HepG2 (cell line): ENCODE results near the gene TMEM63B. TPM values are rescaled to one million over a fixed set of nuclear protein-coding genes. Genes with fewer than 3 reads are reported as not detected.

Experiments
- CEBPG ChIP-seq: IDR thresholded peaks from 2 replicates; pipeline ENCODE4 v1.6.1; 2016
- ETV6 ChIP-seq: sonication (generic); formaldehyde crosslinking; conservative IDR thresholded peaks from 2 replicates; pipeline ENCODE4 v1.4.0; 2020; ENCODE audit warnings: missing genetic modification reagents
- IRF2 ChIP-seq: IDR thresholded peaks from 2 replicates; pipeline ENCODE4 v1.6.1; 2018; ENCODE audit warnings: missing genetic modification reagents, missing compliant biosample characterization
- NR3C1 ChIP-seq: sonication (generic); formaldehyde crosslinking; IDR thresholded peaks from 2 replicates; pipeline ENCODE4 v1.4.0; 2020; ENCODE audit warnings: missing genetic modification reagents
- ZBTB7B ChIP-seq: sonication (generic); formaldehyde crosslinking; IDR thresholded peaks from 2 replicates; pipeline ENCODE4 v1.4.0; 2020; ENCODE audit warnings: missing genetic modification reagents
- ZNF772 ChIP-seq: sonication (generic); formaldehyde crosslinking; IDR thresholded peaks from 2 replicates; pipeline ENCODE4 v1.5.0; 2020; ENCODE audit warnings: mild to moderate bottlenecking, missing genetic modification reagents
- ZNF879 ChIP-seq: sonication (generic); formaldehyde crosslinking; IDR thresholded peaks from 2 replicates; pipeline ENCODE4 v1.8.1; 2023; ENCODE audit warnings: missing genetic modification reagents
- polyA plus RNA-seq, 8 experiments: library from polyadenylated mRNA; depleted of rRNA in 3 of 8; stranded (reverse) in 7 of 8; unstranded in 1 of 8; fragments of >200 nt; fragmentation: Illumina TruSeq in 4 of 8; extraction: Trizol in 4 of 8; gene quantifications; 2 replicates each; pipeline versions ENCODE4 v1.2.1 to v1.2.3, GENCODE V29; 2011 to 2016; ENCODE audit warnings: low read depth in 4 of 8, missing spikeins in 1 of 8, mixed read lengths in 1 of 8; ENCODE audit not compliant: insufficient read depth in 1 of 8
- total RNA-seq, 5 experiments: library from RNA; depleted of rRNA; stranded (reverse); fragments of >200 nt; fragmentation: Illumina TruSeq; extraction: Trizol; gene quantifications; 2 replicates each; pipeline ENCODE4 v1.2.3, GENCODE V29; 2016; ENCODE audit warnings: low read depth in 1 of 5
- TF ChIP-seq, protein P1 (sequence below): sonication (generic); formaldehyde crosslinking; IDR thresholded peaks from 2 replicates; pipeline ENCODE4 v1.4.0; 2020; ENCODE audit warnings: missing genetic modification reagents
- TF ChIP-seq, protein P2 (sequence below): IDR thresholded peaks from 2 replicates; pipeline ENCODE4 v1.6.1; 2018; ENCODE audit warnings: missing genetic modification reagents
- TF ChIP-seq, protein P3 (sequence below): sonication (generic); formaldehyde crosslinking; IDR thresholded peaks from 2 replicates; pipeline ENCODE4 v1.4.0; 2020; ENCODE audit warnings: missing genetic modification reagents
- TF ChIP-seq, protein P4 (sequence below): sonication (generic); formaldehyde crosslinking; conservative IDR thresholded peaks from 2 replicates; pipeline ENCODE4 v1.8.0; 2022; ENCODE audit warnings: mild to moderate bottlenecking, moderate library complexity, missing genetic modification reagents
- TF ChIP-seq, protein P5 (sequence below): sonication (generic); formaldehyde crosslinking; conservative IDR thresholded peaks from 2 replicates; pipeline ENCODE4 v1.4.0; 2020; ENCODE audit warnings: missing genetic modification reagents
- TF ChIP-seq, protein P6 (sequence below): sonication (generic); formaldehyde crosslinking; IDR thresholded peaks from 2 replicates; pipeline ENCODE4 v1.5.0; 2020; ENCODE audit warnings: missing genetic modification reagents, mild to moderate bottlenecking, borderline replicate concordance
- TF ChIP-seq, protein P7 (sequence below): sonication (generic); formaldehyde crosslinking; IDR thresholded peaks from 2 replicates; pipeline ENCODE4 v1.4.0; 2020; ENCODE audit warnings: missing genetic modification reagents, borderline replicate concordance

Gene TMEM63B
- total and polyA plus RNA-seq, 2 of the 13 experiments (the other 11 are each of a cell fraction or from before 2014, with no cell fraction given), result 27.4 to 75.8 TPM

DNA sequence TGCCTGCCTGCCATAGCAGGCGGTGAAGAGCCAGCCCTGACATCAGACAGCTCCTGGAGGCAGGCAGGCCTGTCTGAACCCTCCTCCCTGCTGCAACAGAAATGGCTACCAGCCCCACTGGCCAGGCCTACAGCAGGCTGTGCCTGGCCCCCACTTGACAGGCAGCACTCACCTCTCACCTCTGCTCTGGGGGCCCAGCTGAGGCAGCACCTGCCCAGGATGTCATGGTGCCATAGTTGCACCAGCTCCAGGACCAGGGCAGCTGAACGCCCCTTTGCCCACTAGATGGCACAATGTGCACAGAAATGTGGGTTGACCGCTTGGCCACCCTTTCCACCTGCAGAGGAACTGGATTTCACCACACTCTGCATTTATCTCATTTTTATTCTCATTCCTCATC, 30.7 kb upstream of the TMEM63B start (continued):
- TF ChIP-seq, protein P1, sequence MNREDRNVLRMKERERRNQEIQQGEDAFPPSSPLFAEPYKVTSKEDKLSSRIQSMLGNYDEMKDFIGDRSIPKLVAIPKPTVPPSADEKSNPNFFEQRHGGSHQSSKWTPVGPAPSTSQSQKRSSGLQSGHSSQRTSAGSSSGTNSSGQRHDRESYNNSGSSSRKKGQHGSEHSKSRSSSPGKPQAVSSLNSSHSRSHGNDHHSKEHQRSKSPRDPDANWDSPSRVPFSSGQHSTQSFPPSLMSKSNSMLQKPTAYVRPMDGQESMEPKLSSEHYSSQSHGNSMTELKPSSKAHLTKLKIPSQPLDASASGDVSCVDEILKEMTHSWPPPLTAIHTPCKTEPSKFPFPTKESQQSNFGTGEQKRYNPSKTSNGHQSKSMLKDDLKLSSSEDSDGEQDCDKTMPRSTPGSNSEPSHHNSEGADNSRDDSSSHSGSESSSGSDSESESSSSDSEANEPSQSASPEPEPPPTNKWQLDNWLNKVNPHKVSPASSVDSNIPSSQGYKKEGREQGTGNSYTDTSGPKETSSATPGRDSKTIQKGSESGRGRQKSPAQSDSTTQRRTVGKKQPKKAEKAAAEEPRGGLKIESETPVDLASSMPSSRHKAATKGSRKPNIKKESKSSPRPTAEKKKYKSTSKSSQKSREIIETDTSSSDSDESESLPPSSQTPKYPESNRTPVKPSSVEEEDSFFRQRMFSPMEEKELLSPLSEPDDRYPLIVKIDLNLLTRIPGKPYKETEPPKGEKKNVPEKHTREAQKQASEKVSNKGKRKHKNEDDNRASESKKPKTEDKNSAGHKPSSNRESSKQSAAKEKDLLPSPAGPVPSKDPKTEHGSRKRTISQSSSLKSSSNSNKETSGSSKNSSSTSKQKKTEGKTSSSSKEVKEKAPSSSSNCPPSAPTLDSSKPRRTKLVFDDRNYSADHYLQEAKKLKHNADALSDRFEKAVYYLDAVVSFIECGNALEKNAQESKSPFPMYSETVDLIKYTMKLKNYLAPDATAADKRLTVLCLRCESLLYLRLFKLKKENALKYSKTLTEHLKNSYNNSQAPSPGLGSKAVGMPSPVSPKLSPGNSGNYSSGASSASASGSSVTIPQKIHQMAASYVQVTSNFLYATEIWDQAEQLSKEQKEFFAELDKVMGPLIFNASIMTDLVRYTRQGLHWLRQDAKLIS, result no peak
- TF ChIP-seq, protein P2, sequence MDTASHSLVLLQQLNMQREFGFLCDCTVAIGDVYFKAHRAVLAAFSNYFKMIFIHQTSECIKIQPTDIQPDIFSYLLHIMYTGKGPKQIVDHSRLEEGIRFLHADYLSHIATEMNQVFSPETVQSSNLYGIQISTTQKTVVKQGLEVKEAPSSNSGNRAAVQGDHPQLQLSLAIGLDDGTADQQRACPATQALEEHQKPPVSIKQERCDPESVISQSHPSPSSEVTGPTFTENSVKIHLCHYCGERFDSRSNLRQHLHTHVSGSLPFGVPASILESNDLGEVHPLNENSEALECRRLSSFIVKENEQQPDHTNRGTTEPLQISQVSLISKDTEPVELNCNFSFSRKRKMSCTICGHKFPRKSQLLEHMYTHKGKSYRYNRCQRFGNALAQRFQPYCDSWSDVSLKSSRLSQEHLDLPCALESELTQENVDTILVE, result peak; percentile 64; the same call in 1 of the 2 replicates
- TF ChIP-seq, protein P3, sequence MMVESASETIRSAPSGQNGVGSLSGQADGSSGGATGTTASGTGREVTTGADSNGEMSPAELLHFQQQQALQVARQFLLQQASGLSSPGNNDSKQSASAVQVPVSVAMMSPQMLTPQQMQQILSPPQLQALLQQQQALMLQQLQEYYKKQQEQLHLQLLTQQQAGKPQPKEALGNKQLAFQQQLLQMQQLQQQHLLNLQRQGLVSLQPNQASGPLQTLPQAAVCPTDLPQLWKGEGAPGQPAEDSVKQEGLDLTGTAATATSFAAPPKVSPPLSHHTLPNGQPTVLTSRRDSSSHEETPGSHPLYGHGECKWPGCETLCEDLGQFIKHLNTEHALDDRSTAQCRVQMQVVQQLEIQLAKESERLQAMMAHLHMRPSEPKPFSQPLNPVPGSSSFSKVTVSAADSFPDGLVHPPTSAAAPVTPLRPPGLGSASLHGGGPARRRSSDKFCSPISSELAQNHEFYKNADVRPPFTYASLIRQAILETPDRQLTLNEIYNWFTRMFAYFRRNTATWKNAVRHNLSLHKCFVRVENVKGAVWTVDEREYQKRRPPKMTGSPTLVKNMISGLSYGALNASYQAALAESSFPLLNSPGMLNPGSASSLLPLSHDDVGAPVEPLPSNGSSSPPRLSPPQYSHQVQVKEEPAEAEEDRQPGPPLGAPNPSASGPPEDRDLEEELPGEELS, result no peak
- TF ChIP-seq ETV6 (CRISPR knock-in tag) (no peak), IRF2 (peak; percentile 87; the same call in 1 of the 2 replicates), CEBPG (CRISPR knock-in tag) (peak; percentile 77), ZBTB7B (CRISPR knock-in tag) (0 out of 2 replicates have a peak, but pooled peaks have one; percentile 34), ZNF879 (no peak), NR3C1 (no peak), ZNF772 (CRISPR knock-in tag) (peak; percentile 57; the same call in 1 of the 2 replicates)
- TF ChIP-seq, protein P4, sequence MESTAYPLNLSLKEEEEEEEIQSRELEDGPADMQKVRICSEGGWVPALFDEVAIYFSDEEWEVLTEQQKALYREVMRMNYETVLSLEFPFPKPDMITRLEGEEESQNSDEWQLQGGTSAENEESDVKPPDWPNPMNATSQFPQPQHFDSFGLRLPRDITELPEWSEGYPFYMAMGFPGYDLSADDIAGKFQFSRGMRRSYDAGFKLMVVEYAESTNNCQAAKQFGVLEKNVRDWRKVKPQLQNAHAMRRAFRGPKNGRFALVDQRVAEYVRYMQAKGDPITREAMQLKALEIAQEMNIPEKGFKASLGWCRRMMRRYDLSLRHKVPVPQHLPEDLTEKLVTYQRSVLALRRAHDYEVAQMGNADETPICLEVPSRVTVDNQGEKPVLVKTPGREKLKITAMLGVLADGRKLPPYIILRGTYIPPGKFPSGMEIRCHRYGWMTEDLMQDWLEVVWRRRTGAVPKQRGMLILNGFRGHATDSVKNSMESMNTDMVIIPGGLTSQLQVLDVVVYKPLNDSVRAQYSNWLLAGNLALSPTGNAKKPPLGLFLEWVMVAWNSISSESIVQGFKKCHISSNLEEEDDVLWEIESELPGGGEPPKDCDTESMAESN, result 0 out of 2 replicates have a peak, but pooled peaks have one; percentile 14
- TF ChIP-seq, protein P5, sequence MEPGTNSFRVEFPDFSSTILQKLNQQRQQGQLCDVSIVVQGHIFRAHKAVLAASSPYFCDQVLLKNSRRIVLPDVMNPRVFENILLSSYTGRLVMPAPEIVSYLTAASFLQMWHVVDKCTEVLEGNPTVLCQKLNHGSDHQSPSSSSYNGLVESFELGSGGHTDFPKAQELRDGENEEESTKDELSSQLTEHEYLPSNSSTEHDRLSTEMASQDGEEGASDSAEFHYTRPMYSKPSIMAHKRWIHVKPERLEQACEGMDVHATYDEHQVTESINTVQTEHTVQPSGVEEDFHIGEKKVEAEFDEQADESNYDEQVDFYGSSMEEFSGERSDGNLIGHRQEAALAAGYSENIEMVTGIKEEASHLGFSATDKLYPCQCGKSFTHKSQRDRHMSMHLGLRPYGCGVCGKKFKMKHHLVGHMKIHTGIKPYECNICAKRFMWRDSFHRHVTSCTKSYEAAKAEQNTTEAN (CRISPR knock-in tag), result no peak
- TF ChIP-seq, protein P6, sequence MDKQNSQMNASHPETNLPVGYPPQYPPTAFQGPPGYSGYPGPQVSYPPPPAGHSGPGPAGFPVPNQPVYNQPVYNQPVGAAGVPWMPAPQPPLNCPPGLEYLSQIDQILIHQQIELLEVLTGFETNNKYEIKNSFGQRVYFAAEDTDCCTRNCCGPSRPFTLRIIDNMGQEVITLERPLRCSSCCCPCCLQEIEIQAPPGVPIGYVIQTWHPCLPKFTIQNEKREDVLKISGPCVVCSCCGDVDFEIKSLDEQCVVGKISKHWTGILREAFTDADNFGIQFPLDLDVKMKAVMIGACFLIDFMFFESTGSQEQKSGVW (CRISPR knock-in tag), result no peak
- TF ChIP-seq, protein P7, sequence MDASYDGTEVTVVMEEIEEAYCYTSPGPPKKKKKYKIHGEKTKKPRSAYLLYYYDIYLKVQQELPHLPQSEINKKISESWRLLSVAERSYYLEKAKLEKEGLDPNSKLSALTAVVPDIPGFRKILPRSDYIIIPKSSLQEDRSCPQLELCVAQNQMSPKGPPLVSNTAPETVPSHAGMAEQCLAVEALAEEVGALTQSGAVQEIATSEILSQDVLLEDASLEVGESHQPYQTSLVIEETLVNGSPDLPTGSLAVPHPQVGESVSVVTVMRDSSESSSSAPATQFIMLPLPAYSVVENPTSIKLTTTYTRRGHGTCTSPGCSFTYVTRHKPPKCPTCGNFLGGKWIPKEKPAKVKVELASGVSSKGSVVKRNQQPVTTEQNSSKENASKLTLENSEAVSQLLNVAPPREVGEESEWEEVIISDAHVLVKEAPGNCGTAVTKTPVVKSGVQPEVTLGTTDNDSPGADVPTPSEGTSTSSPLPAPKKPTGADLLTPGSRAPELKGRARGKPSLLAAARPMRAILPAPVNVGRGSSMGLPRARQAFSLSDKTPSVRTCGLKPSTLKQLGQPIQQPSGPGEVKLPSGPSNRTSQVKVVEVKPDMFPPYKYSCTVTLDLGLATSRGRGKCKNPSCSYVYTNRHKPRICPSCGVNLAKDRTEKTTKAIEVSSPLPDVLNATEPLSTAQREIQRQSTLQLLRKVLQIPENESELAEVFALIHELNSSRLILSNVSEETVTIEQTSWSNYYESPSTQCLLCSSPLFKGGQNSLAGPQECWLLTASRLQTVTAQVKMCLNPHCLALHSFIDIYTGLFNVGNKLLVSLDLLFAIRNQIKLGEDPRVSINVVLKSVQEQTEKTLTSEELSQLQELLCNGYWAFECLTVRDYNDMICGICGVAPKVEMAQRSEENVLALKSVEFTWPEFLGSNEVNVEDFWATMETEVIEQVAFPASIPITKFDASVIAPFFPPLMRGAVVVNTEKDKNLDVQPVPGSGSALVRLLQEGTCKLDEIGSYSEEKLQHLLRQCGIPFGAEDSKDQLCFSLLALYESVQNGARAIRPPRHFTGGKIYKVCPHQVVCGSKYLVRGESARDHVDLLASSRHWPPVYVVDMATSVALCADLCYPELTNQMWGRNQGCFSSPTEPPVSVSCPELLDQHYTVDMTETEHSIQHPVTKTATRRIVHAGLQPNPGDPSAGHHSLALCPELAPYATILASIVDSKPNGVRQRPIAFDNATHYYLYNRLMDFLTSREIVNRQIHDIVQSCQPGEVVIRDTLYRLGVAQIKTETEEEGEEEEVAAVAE, result 0 out of 2 replicates have a peak, but pooled peaks have one; percentile 60
